Brain microvascular endothelial cell (primary cell): ENCODE results near the gene COPS9.

Source experiments
- DNase-seq: peaks from one replicate; pipeline ENCODE4 v3.0.0-alpha.2; 2020
- H3K27ac ChIP-seq: fragments of 250-450 bp; sonication (Bioruptor Pico); 2 replicates; pipeline ENCODE4 v1.5.1; 2020; ENCODE audit warnings: mild to moderate bottlenecking, moderate library complexity
- H3K27me3 ChIP-seq: fragments of 250-450 bp; sonication (Bioruptor Pico); replicated peaks from 2 replicates; pipeline ENCODE4 v1.5.1; 2020; ENCODE audit warnings: mild to moderate bottlenecking
- H3K36me3 ChIP-seq: fragments of 250-450 bp; sonication (Bioruptor Pico); replicated peaks from 2 replicates; pipeline ENCODE4 v1.5.1; 2020; ENCODE audit warnings: mild to moderate bottlenecking
- H3K4me3 ChIP-seq: 2 replicates; pipeline ENCODE4 v1.5.1; 2011; ENCODE audit warnings: low read depth, mild to moderate bottlenecking, control low read depth, low read length, moderate library complexity
- CTCF ChIP-seq: IDR thresholded peaks from 2 replicates; pipeline ENCODE4 v1.5.1; 2011; ENCODE audit warnings: low read depth, mild to moderate bottlenecking, moderate library complexity, low read length, control low read depth, inconsistent platforms; ENCODE audit errors: missing control alignments
- in situ Hi-C: cut with HindIII; loops from 2 replicates; pipeline ENCODE4 v1.10.0; 2017; ENCODE audit warnings: low sequenced_read_pairs, low pct_ligation_motif_present

COPS9 gene

GRCh38 chr2:240155745-240156390 lies 19.8 kb upstream of the COPS9 start:
- Histone ChIP-seq H3K4me3 (no peak overlapping the region), H3K36me3 (no peaks in the 10 kb centered on the region), H3K27ac (no peak overlapping the region), H3K27me3 (no peaks in the 10 kb centered on the region)
- in situ Hi-C loops = no loop called here
- no peak for TF ChIP-seq CTCF
- no peak for DNase-seq

GRCh38 chr2:240155048-240155744 lies 19.1 kb upstream of the COPS9 start:
- DNase-seq = no peak
- Histone ChIP-seq H3K27me3 (no peaks in the 10 kb centered on the region), H3K27ac (no peak overlapping the region), H3K36me3 (no peaks in the 10 kb centered on the region), H3K4me3 (no peak overlapping the region)
- in situ Hi-C loops = no loop called here
- no peak for TF ChIP-seq CTCF

- no peak for TF ChIP-seq CTCF
- in situ Hi-C loops = no loop called here
- Histone ChIP-seq H3K36me3 (no peaks in the 10 kb centered on the region), H3K27me3 (no peaks in the 10 kb centered on the region), H3K4me3 (no peak overlapping the region), H3K27ac (no peak overlapping the region)
- DNase-seq = no peak
Measured at GRCh38 chr2:240154606-240155005, 18.5 kb upstream of the COPS9 start.

- no peaks in the 10 kb centered on the region for H3K27me3 ChIP-seq
- in situ Hi-C loops = no loop called here
- DNase-seq = no peak
- H3K4me3 ChIP-seq = no peak overlapping the region
- no peaks in the 10 kb centered on the region for H3K36me3 ChIP-seq
- H3K27ac ChIP-seq = no peak overlapping the region
- no peak for TF ChIP-seq CTCF
Measured at GRCh38 chr2:240153418-240153817, 17.3 kb upstream of the COPS9 start.

- no peaks in the 10 kb centered on the region for H3K27me3 ChIP-seq
- in situ Hi-C loops = no loop called here
- H3K36me3 ChIP-seq = no peaks in the 10 kb centered on the region
- no peak overlapping the region for H3K27ac ChIP-seq
- no peak for DNase-seq
- no peak for TF ChIP-seq CTCF
- H3K4me3 ChIP-seq = no peak overlapping the region
Measured at GRCh38 chr2:240151477-240152031, 15.4 kb upstream of the COPS9 start.
